ENCODE measurements around the gene PCCA. TPM values are rescaled to one million over a fixed set of nuclear protein-coding genes. Genes with fewer than 3 reads are reported as not detected.

The PCCA gene
- total RNA-seq, 1 experiment from 2014 or later = 8.9 TPM

- intact Hi-C loops (cut with micrococcal nuclease; ENCODE audit: unreplicated experiment) = no loop called here
- H3K9me3 Mint-ChIP-seq (ENCODE audit: low read depth, unreplicated experiment) = no peaks in the 10 kb centered on the region
- no peaks in the 10 kb centered on the region for H3K4me1 Mint-ChIP-seq (ENCODE audit: low read depth, unreplicated experiment)
- H3K36me3 Mint-ChIP-seq (ENCODE audit: insufficient read depth, unreplicated experiment) = no peaks in the 10 kb centered on the region
- no peak overlapping the region for H3K27ac Mint-ChIP-seq (ENCODE audit: unreplicated experiment)
- no peak overlapping the region for H3K4me3 Mint-ChIP-seq (ENCODE audit: low read depth, unreplicated experiment)
- TF ChIP-seq CTCF (IDR thresholded peaks at IDR 0.05; ENCODE audit: unreplicated experiment) = no peak
- no TSS peak for BruUV-seq (replicated peaks)
- no peak for DNase-seq
- no peaks in the 10 kb centered on the region for H3K27me3 Mint-ChIP-seq (ENCODE audit: unreplicated experiment)
- CTCF ChIA-PET = no interaction called here
Measured at GRCh38 chr13:100203696-100204367, 114.9 kb downstream of the PCCA start.

- CTCF ChIA-PET = no interaction called here
- intact Hi-C loops (cut with micrococcal nuclease; ENCODE audit: unreplicated experiment) = no loop called here
- BruUV-seq (replicated peaks) = no TSS peak
- DNase-seq = no peak
- no peak overlapping the region for H3K27ac Mint-ChIP-seq (ENCODE audit: unreplicated experiment)
- no peak for TF ChIP-seq CTCF (IDR thresholded peaks at IDR 0.05; ENCODE audit: unreplicated experiment)
- H3K4me3 Mint-ChIP-seq (ENCODE audit: low read depth, unreplicated experiment) = no peak overlapping the region
- H3K36me3 Mint-ChIP-seq (ENCODE audit: insufficient read depth, unreplicated experiment) = no peaks in the 10 kb centered on the region
- H3K9me3 Mint-ChIP-seq (ENCODE audit: low read depth, unreplicated experiment) = no peaks in the 10 kb centered on the region
- H3K4me1 Mint-ChIP-seq (ENCODE audit: low read depth, unreplicated experiment) = peaks cover 13% of the 10 kb centered on the region
- no peaks in the 10 kb centered on the region for H3K27me3 Mint-ChIP-seq (ENCODE audit: unreplicated experiment)
Measured at GRCh38 chr13:100208002-100208401, 119.1 kb downstream of the PCCA start.

- CTCF ChIA-PET = no interaction called here
- BruUV-seq (replicated peaks) = no TSS peak
- Mint-ChIP-seq H3K4me1 (ENCODE audit: low read depth, unreplicated experiment) (peaks cover 13% of the 10 kb centered on the region), H3K36me3 (ENCODE audit: insufficient read depth, unreplicated experiment) (no peaks in the 10 kb centered on the region), H3K27ac (ENCODE audit: unreplicated experiment) (no peak overlapping the region), H3K4me3 (ENCODE audit: low read depth, unreplicated experiment) (no peak overlapping the region), H3K9me3 (ENCODE audit: low read depth, unreplicated experiment) (no peaks in the 10 kb centered on the region), H3K27me3 (ENCODE audit: unreplicated experiment) (no peaks in the 10 kb centered on the region)
- DNase-seq = no peak
- intact Hi-C loops (cut with micrococcal nuclease; ENCODE audit: unreplicated experiment) = no loop called here
- TF ChIP-seq CTCF (IDR thresholded peaks at IDR 0.05; ENCODE audit: unreplicated experiment) = no peak
Measured at GRCh38 chr13:100208626-100209025, 119.7 kb downstream of the PCCA start.

GRCh38 chr13:100209857-100210825, 121.2 kb downstream of the PCCA start:
- intact Hi-C loops (cut with micrococcal nuclease; ENCODE audit: unreplicated experiment) = no loop called here
- CTCF ChIA-PET = no interaction called here
- peaks cover 13% of the 10 kb centered on the region for H3K4me1 Mint-ChIP-seq (ENCODE audit: low read depth, unreplicated experiment)
- no peak overlapping the region for H3K27ac Mint-ChIP-seq (ENCODE audit: unreplicated experiment)
- no peak for TF ChIP-seq CTCF (IDR thresholded peaks at IDR 0.05; ENCODE audit: unreplicated experiment)
- DNase-seq = no peak
- no peaks in the 10 kb centered on the region for H3K9me3 Mint-ChIP-seq (ENCODE audit: low read depth, unreplicated experiment)
- H3K4me3 Mint-ChIP-seq (ENCODE audit: low read depth, unreplicated experiment) = no peak overlapping the region
- no peaks in the 10 kb centered on the region for H3K27me3 Mint-ChIP-seq (ENCODE audit: unreplicated experiment)
- H3K36me3 Mint-ChIP-seq (ENCODE audit: insufficient read depth, unreplicated experiment) = no peaks in the 10 kb centered on the region
- BruUV-seq (replicated peaks) = no TSS peak
